Kasumi-1 (cell line): ENCODE measurements around the gene GALK1.

ENCODE experiments used
- DNase-seq, 2 experiments: peaks; one replicate each; lab custom pipeline; 2025; lab: John Stamatoyannopoulos, UW

The GALK1 gene

DNA sequence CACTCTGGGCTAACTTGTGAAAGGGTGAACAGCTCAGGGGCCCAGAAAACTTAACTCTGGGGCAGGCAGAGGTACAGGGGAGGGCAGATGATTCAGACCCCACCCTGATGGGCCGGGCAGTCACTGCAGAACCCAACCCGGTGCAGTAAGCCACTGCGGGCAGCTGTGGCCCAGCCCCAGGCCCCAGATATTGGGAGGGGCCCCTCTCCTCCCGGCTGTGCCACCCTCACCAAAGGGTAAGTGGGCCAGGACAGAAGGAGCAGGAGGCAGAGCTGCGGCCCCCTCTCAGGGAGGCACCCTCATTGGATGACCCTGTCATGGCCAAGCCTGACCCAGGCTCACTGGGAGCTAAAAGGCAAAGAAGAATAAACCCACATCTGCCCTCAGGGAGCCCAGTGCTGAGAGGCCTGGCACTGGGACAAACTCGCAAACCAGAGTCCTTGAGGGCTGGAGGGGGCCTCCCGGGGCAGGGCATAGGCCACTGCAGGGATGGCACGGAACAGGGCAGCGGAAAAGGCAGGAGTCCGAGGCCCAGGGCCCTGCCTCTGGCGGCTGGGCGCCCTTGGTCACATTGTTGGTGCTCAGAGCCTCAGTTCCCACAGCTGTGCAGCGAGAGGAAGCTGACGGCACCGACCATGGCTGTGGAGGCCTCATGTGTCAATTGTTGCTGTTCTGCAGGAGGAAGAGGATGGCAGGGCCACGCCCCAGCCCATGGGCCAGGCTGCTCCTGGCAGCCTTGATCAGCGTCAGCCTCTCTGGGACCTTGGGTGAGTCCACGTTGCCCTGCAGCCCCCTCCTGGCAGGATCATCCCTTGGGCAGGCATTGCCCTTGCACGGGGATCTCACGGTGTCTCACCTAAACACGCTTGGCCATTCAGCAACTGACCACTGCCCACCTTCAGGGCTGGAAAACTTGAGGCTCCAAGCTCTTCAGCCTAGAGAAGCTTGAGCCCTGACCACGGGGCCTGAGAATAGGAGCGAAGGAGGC, 40.7 kb downstream of the GALK1 start:
- DNase-seq, result no peak

DNA sequence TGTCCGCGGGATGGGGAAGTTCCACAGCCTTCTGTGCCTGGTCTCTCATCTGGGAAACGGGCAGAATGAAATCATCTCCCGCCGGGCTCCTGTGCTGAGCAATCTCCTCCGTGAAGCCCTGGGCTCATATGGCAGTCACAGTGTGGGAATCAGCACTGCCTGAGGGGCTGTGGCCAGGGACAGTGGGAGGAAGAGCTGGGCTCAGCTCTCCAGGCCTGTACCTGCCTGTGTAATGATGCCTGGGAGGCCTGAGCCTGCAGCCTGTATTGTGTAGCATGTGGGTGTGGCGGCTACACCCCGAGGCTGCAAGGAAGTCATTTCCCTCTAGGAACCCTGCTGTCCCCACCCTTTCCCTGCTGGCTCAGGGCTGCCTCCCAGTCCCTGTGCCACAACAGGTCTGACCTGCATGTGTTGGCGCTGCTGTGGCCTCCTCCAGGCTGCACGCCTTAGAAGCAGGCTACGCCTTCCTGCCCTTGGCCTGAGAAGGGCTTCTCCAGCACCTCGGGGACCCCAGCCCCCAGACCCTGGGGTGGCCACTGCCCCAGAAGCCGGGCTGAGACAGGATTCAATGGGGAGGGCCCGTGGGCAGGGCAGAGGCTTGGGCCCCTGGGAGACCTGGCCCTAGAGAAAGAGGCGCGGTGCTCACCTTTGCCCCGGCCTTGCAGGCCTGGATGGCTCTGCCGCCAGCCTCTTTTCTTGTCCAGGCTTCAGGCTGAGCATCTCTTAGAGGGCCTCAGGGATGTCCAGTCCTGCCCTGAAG, 41.6 kb downstream of the GALK1 start:
- DNase-seq, result no peak

DNA sequence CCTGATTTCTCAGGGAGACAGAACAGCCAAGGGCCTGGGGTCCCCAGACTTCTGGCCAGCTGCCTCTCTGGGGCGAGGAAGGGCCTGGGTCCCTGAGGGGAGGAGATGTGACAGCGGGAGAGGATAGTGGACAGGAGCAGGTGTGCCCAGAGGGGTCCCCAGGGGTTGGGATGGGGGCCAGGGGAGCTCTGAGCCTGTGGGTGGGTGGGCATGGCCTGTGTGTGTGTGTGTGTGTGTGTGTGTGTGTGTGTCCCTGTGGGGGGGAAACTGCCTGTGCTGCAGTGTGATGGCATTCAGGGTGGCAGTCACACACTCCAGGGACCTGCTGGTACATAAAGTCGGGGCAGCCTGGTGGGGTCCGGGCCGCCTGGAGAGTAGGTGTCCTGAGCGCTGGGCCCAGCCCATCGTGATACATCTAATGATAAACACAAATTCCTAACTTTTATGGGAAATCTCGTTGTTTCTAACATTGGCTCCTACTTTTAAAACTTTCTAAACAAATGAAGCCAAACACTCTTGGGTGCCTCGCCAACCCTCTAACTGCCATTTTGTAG, 42.4 kb downstream of the GALK1 start:
- no peak for DNase-seq

DNA sequence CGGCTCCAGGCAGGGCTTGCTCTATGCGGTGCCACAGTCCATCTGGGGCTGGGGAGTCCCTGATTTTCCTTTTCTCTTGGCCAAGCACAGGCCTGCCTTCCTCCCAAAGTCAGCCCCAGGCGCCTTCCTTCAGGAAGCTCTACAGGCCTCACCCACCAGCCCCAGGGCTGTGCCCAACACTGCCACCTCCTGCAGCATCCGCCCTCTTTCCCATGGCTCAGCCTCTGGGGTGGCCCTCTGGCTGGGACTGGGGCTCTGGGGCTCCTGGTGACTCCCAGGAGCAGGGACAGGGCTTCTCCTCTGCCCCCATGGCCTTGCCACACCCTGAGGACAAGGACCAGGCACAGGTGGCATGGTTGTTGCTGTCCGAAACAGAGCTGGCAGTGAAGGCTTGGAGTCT, 42.9 kb downstream of the GALK1 start:
- DNase-seq, result no peak

DNA sequence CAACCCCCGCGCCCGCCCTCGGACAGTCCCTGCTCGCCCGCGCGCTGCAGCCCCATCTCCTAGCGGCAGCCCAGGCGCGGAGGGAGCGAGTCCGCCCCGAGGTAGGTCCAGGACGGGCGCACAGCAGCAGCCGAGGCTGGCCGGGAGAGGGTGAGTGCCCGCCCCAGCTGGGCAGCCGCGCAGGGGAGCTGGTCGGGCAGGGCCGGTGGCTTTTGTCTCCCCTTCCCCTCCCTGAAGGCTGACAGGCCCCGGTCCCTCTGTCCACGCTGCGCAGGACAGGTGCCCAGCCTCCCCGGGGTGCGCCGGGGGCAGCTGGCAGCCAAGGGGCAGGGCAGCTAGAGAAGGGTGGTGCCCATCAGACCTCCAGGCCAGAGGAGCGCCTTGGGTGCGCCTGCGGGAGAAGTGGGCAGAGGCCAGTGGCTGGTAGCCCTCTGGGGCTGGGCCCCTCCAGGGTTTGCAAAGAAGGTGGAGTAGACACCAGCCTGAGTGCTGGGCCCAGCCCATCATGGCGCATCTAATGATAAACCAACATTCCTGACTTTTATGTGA, 43.5 kb downstream of the GALK1 start:
- DNase-seq, result no peak

DNA sequence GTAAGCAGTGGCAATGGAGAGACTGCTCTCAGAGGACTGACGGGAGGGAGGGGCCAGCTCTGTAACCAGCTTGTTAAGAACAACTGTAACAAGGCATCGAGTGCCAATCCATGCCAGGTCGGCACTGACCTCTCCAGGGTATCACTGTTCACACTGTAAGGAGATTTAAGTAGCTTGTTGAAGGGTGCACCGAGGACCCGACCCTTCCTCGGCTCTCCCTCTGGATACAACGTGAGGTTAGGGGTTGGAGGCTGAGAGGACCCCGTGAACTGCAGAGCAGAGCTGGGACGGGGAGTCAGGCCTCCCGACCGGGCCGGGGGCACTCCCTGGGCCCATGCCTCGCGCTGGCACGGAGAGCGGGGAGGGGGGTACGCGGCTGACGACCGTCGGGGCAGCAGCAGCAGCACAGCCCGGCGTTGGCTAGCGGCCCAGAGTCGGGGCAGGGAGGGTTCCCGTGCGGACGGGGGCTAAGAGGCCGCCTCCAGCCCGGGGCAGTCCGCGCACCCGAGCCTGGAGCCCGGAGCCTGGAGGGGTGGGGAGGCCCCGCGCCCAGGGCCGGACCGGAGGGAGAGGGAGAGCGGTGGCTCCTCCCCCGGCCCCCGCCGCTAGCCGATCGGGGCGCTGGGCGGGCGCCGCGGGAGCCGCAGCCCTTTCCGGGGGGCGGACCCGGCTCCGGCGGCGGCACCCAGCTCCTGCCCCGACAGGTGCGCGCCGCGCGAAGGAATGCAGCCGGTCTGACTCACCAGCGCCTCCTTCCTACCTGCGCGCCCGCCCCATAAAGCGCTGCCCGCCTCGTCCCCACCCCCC, 44.1 kb downstream of the GALK1 start, which contains the start of gene ITGB4:
Gene ITGB4, plus strand, starts transcription at position 804 of the 807 bp plus-strand sequence. CDS start 3,245 bp downstream, outside the sequence.
- DNase-seq, result peak in 1 of 2 experiments; percentile 22

DNA sequence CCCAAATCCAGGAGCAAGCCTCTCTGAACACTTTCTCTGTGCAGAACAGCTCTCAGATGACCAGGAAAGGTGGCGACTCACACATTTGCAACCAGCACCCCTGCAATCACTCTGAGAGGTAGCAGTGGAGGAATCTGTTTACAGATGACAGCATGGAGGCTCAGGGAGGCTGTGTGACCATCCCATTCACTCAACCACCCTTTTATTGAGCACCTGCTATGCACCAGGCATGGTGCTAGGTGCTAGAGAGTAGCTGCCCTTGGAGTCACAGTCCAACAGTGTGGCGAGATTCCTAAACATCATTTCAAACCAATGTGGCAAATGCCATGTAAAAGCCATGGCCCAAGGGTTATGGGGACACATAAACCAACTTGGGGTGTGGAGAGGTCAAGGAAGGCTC, 45.3 kb downstream of the GALK1 start:
- DNase-seq, result no peak

DNA sequence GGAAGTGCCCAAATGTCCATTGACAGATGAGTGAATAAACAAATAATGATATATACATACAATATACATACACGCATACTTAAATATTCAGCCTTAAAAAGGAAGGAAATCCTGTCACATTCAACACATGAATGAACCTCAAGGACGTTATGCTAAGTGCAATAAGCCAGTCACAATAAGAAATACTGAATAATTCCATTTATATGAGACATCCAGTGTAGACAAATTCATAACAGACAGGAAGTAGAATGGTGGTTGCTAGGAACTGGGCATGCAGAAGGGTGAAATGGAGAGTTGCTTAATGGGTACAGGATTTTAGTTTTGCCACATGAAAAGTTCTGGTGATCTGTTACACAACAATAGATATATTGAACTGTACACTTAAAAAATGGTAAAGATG, 52.5 kb downstream of the GALK1 start:
- DNase-seq, result peak; percentile 29 to 31
